ENCODE data around the gene CDC14A. TPM values are rescaled to one million over a fixed set of nuclear protein-coding genes. Genes with fewer than 3 reads are reported as not detected.

The CDC14A gene
- total RNA-seq, 1 experiment from 2014 or later = 3.4 TPM

- Histone ChIP-seq H3K4me2 (ENCODE audit: low read length) (no peak overlapping the region), H3K9ac (ENCODE audit: low read length) (no peak overlapping the region), H3K27ac (ENCODE audit: low read length) (no peak overlapping the region), H3K4me3 (ENCODE audit: low read length) (no peak overlapping the region), H4K20me1 (ENCODE audit: low read length) (no peaks in the 10 kb centered on the region), H3K36me3 (ENCODE audit: low read depth, low read length) (no peaks in the 10 kb centered on the region), H3K4me1 (ENCODE audit: insufficient read depth, low read length) (no peaks in the 10 kb centered on the region; the same call in 1 of the 2 replicates), H3F3A (ENCODE audit: low read length, unreplicated experiment) (no peaks in the 10 kb centered on the region), H3K27me3 (ENCODE audit: low read length) (no peaks in the 10 kb centered on the region), H3K9me2 (replicated peaks; ENCODE audit: low read length) (no peaks in the 10 kb centered on the region), H2AFZ (ENCODE audit: low read length) (no peak overlapping the region), H3K79me2 (ENCODE audit: low read length) (no peaks in the 10 kb centered on the region), H3K9me3 (ENCODE audit: low read length) (no peaks in the 10 kb centered on the region)
- intact Hi-C loops (cut with micrococcal nuclease) = no loop called here
- no peak for ATAC-seq
- TF ChIP-seq CTCF (conservative IDR thresholded peaks at IDR 0.05; ENCODE audit: low read depth, low read length) (no peak), EZH2phosphoT487 (IDR thresholded peaks at IDR 0.05; ENCODE audit: borderline replicate concordance, low read length) (no peak)
- no TSS peak for BruUV-seq (replicated peaks)
- ChIA-PET POLR2A (ENCODE audit: unreplicated experiment) (no interaction called here), CTCF (no interaction called here)
- DNase-seq = no peak
These were observed 48.1 kb upstream of the CDC14A start for GRCh38 chr1:100304227-100304626.

GRCh38 chr1:100304921-100305320 lies 47.4 kb upstream of the CDC14A start:
- no peak overlapping the region for H3K27ac ChIP-seq (ENCODE audit: low read length)
- H3K4me3 ChIP-seq (ENCODE audit: low read length) = no peak overlapping the region
- H3K9me3 ChIP-seq (ENCODE audit: low read length) = no peaks in the 10 kb centered on the region
- no peak overlapping the region for H3K4me2 ChIP-seq (ENCODE audit: low read length)
- no peaks in the 10 kb centered on the region for H3K27me3 ChIP-seq (ENCODE audit: low read length)
- TF ChIP-seq CTCF (conservative IDR thresholded peaks at IDR 0.05; ENCODE audit: low read depth, low read length) = no peak
- TF ChIP-seq EZH2 (IDR thresholded peaks at IDR 0.05; ENCODE audit: low read length, unreplicated experiment) = no peak
- TF ChIP-seq EZH2phosphoT487 (IDR thresholded peaks at IDR 0.05; ENCODE audit: borderline replicate concordance, low read length) = no peak
- no peaks in the 10 kb centered on the region for H3K36me3 ChIP-seq (ENCODE audit: low read depth, low read length)
- H3F3A ChIP-seq (ENCODE audit: low read length, unreplicated experiment) = no peaks in the 10 kb centered on the region
- DNase-seq = no peak
- no peak for ATAC-seq
- CTCF ChIA-PET = no interaction called here
- no peaks in the 10 kb centered on the region for H4K20me1 ChIP-seq (ENCODE audit: low read length)
- POLR2A ChIA-PET (ENCODE audit: unreplicated experiment) = no interaction called here
- no peaks in the 10 kb centered on the region for H3K79me2 ChIP-seq (ENCODE audit: low read length)
- H3K9me2 ChIP-seq (replicated peaks; ENCODE audit: low read length) = no peaks in the 10 kb centered on the region
- no peak overlapping the region for H2AFZ ChIP-seq (ENCODE audit: low read length)
- no peak overlapping the region for H3K9ac ChIP-seq (ENCODE audit: low read length)
- BruUV-seq (replicated peaks) = no TSS peak
- H3K4me1 ChIP-seq (ENCODE audit: insufficient read depth, low read length) = no peaks in the 10 kb centered on the region; the same call in 1 of the 2 replicates
- intact Hi-C loops (cut with micrococcal nuclease) = loop anchor here (5.0 kb wide), 1 partner anchor 47 kb away; the partner anchor contains the start of gene CDC14A

- Histone ChIP-seq H3K36me3 (ENCODE audit: low read depth, low read length) (no peaks in the 10 kb centered on the region), H4K20me1 (ENCODE audit: low read length) (no peaks in the 10 kb centered on the region), H3K4me1 (ENCODE audit: insufficient read depth, low read length) (no peaks in the 10 kb centered on the region; the same call in 1 of the 2 replicates), H3K79me2 (ENCODE audit: low read length) (no peaks in the 10 kb centered on the region), H3K4me3 (ENCODE audit: low read length) (no peak overlapping the region), H3K4me2 (ENCODE audit: low read length) (no peak overlapping the region), H2AFZ (ENCODE audit: low read length) (no peak overlapping the region), H3K27ac (ENCODE audit: low read length) (no peak overlapping the region), H3F3A (ENCODE audit: low read length, unreplicated experiment) (no peaks in the 10 kb centered on the region), H3K9ac (ENCODE audit: low read length) (no peak overlapping the region), H3K27me3 (ENCODE audit: low read length) (no peaks in the 10 kb centered on the region), H3K9me2 (replicated peaks; ENCODE audit: low read length) (no peaks in the 10 kb centered on the region), H3K9me3 (ENCODE audit: low read length) (no peaks in the 10 kb centered on the region)
- no TSS peak for BruUV-seq (replicated peaks)
- intact Hi-C loops (cut with micrococcal nuclease) = loop anchor here (5.0 kb wide), 1 partner anchor 46 kb away; the partner anchor contains the start of gene CDC14A
- ATAC-seq (no peak), DNase-seq (no peak)
- TF ChIP-seq CTCF (conservative IDR thresholded peaks at IDR 0.05; ENCODE audit: low read depth, low read length) = no peak
- no peak for TF ChIP-seq EZH2 (IDR thresholded peaks at IDR 0.05; ENCODE audit: low read length, unreplicated experiment)
- TF ChIP-seq EZH2phosphoT487 (IDR thresholded peaks at IDR 0.05; ENCODE audit: borderline replicate concordance, low read length) = no peak
- ChIA-PET POLR2A (ENCODE audit: unreplicated experiment) (no interaction called here), CTCF (no interaction called here)
These were observed 46.4 kb upstream of the CDC14A start for GRCh38 chr1:100305954-100306353.
